DMS 273 treated with DMSO at 0.1 percent for 48 hours (cell line): Measurements from ENCODE around the gene TFPI2.

Experiments used
- DNase-seq: peaks from one replicate; lab custom pipeline; 2025; lab: John Stamatoyannopoulos, UW

The TFPI2 gene

DNA sequence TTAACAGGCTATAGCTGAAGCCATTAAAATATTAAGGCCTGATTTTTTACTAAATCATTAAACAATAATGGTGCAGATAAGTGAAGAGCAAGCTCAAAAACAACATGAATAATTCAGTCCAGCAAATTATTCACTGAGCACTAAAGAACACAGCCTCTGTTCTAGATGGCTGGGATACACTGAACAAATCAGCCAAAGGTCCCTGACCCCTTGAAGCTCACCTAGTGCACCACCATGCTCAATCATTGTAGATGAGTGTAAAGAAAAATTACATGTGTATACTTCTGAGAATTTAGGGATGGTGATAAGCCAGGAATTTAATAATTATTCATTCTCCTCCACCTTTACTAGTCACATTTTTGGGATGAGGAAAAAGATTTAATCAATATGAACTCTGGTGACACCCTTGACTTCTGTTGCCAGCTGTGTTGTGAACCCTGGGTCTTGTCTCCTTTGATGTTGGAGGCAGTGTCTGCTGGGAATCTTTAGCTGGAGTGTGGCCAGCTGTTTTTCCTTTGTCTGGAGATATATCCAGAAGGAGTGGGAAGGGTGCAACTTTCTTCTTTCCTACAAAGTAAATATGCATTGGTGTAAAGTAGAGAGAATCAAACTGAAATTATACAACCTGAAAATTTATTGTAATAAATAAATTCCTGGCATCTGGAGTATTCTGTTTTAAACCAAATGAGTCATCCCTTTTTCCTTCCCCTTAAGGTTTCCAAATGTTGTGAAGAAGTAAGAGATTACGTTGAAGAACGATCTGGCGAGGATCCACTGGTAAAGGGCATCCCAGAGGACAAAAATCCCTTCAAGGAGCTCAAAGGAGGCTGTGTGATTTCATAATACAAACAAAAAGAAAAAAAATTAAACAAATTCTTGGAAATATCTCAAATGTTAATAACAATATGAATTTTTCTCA is 19.8 kb upstream of the TFPI2 start:
- no peak for DNase-seq

DNA sequence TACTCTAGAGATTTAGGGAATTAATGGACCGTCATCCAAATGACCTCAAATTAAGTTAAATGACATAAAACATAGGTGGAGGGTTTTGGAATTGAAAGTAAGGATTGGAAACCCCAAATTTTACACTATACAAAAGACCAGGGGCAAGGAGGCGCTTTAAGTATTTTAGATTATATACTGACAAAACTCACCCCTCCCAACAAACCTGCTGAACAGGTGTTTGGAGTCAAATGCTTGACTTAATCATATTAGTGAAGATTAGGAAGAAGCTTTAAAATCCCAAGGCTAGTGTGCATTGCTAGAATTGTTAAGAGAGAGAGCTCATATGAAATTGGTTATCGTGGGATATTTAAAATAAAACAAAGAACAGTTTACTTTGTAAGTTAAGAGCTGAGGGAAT is 15.7 kb upstream of the TFPI2 start, which contains the start of gene GNGT1:
TSS of gene GNGT1 (plus strand) at position 301 of the 400 bp plus-strand sequence. CDS start 180 bp downstream, outside the sequence.
- DNase-seq = no peak

DNA sequence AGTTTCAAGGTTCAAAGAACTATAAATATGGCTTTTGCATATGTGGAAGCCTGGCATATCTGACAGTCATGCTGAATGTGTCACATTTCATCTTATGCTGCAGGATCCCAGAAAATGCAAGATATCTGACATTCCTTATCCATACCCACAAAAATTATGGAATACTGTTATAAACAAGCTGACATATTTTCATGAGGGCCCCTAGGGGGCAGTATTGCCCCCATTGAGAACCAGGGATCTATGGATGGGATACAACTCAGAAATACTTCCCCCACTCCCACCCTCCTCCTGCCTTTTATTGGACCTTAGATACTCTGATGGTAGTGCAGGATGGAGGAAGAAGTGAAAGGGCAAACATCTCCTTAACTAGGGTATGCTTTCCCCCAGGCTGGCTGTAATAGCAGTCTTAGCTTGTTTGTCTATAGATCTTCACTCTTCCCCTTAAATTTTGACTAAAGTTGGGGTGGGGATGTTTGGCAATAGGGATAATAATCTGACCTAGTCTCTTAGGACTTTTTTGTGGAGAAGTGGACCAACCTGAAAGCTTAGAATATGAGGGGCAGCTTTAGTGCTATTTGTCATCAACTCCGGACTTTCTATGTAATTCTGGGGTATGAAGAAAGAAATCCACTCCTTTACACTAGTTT is 12.3 kb upstream of the TFPI2 start:
- DNase-seq = no peak

DNA sequence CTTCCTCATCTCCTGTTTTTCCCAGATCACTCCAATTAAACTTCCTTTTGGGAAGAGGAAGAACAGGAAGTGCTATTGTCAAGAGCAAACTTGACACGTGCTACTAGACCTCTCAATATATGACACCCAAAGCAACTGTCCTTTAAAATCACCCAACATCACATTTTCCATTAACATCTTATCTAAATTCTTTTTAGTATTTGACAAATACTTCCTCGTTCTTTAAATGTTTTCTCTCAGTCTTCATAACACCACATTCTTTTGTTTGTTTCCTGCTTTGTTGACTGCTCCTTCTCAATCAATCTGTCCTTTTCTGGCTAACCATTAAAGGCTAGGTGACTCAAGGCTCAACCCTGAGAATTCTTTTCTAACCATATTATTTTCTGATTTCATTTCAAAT is 7.1 kb upstream of the TFPI2 start:
- no peak for DNase-seq

DNA sequence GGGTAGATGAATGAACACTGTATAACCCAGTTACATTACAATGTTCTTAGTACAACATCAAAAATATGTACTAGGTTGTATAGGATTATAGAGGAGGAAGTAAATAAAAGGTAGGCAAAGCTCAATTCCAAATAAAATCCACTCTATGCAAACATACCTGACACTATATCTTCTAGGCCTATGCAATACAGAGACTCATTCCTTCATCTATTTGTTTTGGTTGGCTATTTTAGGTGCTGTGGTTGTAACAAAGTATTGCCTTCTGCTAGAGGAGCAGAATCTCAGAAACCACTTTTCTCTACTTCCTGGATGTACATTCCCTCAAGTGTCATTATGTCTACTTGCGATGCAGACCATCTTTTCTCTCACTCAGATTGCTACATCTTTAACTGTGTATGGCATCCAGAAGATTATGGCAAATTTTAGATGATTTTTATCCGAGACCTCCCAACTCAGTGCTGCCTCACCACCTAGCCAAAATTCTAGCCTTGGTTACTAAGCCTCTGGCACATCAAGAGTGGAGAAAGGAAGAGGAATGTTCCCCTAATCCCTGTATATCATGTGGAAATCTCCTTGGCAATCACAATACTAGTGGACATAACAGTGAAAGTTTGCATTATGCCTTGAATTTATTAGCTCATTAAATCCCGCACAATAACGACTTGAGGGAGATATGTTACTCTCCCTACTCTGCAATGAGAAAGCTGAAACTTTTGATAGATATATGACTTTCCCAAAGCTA is 5.5 kb upstream of the TFPI2 start:
- no peak for DNase-seq

DNA sequence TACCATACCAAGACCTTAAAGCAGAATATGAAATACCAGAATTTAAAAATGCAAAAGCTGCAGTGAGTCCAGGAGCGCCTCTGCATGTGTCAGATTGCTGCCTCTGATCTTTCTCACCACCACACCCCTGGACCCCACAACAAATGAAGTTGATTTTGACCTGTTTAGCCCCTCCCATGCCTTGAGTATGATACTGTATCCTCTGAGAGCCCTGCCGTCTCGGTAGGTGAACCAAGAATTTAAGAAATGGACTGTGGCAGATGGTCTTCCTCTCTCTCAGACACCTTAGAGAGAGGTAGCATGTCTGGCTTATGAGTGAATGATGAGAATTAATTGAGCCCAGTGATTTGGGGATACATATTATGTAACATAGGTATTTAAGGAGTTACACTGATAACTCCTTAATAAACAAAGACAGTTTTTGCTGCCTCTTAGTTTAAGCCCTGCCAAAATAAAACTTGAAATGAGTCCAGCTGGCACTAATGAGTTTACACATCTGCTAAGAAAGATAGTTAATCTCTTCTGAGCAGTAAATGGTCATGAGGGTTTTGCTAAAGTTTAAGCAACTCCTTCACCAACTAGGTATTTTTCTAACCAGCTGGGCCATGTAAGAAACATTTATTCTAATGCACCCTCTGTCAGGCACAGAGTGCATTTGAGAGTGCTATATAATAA is 4.5 kb upstream of the TFPI2 start:
- DNase-seq = no peak

DNA sequence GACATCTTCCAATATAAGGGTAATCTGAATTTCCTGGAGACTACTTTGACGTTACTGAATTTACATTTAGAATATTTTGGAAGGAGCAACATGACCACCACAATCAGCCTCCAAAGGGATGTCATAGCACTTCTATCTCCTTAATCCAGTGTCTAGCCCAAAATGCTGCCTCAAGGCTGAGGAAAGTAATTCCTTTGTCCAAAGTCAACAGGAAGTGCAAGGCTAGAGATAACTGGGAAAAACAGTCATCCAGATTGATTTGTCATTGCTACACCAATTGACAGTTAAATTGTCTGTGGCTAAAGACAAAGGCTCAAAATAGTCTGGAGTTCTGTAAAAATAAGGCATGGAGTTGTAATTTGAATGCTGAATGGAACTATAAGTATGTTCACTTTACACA is 3.9 kb upstream of the TFPI2 start:
- DNase-seq = no peak

DNA sequence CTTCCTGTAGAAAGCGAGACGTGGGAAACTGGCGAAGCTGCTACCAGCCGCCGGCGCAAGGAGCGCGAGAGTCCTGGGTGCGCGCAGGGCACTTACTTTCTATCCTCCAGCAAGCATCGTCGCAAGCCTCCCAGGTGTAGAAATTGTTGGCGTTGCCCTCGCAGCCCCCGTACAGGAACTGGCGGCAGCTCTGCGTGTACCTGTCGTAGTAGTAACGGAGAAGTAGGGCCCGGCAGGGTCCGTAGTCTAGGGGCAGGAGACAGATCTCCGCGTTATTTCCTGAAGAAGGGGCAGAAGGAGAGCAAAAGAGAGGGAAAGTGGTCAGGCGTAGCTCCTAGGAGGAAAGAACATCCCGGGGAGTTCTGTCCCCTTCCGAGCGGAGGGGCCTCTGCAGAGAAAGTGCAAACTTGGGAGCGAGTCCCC is 501 bp downstream of the TFPI2 start:
- no peak for DNase-seq

DNA sequence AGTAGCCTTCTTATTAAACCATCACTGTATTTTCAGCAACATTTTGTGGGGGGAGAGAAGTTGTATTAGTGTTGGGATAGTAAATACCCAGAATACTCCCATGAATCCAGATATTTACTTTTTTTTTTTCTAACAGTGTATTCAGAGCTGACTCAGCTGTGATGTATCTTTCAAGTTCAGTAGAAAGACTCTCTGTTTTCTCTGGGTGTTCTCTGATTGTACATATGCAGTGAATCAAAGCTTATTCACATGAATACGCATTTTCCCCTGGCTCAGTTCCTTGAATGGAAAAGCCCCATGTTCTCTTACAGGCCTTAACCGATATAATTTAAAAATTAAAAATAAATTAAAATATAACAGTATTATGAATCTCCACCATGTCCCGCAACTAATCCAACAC is 1.3 kb downstream of the TFPI2 start:
- DNase-seq = no peak

DNA sequence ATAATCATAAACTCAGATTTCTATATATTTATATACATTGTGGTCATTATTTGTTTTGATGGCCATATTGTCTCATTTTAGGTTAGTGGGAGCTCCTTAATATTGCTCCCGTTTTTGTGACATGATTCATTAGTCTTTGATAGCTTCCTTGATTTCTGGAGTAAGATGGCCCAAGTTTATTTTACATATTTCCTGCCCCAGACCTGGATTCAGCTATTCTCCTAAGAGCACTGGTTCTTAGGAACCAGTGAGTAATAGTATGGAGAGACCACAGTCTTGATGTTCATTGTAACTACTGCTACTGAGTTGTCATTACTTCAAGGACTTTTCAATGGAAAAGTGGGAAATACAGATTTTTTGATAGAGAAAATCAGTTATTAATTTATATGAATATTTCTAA is 6.0 kb downstream of the TFPI2 start:
- DNase-seq = no peak

DNA sequence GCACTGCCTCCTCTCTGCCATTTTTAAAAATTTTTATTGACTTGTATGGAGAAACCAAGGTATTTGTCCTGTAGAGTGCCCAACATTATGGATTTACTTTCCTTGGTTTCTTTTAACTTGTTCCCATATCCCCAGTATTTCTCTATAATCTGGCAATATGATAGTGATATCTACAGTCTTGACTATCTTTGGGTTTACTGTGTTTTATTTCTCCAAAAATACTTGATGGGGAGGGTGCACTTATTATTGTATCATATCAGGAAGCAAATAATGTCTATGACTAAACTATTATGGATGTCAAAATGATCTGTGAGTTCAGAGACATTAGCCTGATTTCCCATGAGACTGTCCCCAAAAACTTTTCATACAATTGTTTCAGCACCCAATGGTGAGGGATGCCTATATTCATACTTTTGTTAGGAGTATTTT is 6.6 kb downstream of the TFPI2 start:
- no peak for DNase-seq

DNA sequence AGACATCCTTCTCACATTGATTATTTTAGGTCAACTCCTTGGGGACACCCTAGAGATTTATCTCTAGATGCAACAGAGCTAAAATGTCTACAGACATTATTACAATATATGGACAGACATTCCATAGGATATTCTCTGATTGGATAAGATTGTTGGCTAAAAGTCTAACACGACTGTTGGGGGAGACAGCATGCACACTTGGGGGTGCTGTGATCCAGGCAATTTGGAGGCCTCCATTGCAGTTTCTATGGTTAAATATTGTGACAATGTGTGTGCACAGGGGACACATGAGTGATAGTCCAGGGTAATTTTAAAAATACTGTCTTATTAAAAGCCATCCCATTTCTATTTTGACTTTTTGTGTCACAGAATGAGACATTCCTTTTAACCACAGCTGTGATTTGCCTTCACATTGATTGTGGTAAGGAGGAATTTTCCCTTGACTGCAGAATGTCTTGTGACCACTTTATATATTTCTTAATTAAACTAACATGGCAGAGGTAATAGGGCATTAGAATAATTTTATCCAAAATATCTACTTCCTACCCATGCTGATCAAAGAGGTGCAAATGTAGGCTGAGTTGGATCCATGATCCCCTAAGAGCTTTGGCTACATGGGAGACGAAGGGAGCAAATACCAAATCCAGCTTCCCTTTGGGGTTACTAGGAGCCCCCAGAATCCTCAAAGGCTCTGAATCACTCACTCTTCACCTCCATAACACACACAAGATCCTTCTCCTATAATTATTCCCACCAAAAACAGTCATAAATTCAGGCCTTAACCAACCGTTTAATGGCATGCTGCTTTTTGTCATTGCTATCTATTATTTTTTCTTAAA is 7.3 kb downstream of the TFPI2 start:
- DNase-seq = no peak

DNA sequence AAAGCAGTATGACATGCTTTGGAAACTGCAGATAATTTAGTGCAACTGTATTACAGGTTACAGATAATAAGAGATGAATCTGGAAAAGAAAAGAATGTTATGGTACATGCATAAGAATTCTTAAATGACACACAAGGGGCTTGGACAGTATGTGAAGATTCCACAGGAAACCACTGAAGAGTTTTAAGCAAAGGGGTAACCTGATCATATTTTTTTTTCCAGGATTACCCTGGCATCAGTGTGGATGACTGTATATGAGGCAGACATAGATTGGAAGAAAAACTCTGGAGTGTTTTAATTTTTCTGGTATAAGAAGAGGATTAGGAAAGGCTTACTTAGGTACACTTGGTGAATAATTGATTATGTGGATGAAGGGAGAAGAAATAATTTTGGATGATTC is 8.1 kb downstream of the TFPI2 start:
- DNase-seq = no peak

DNA sequence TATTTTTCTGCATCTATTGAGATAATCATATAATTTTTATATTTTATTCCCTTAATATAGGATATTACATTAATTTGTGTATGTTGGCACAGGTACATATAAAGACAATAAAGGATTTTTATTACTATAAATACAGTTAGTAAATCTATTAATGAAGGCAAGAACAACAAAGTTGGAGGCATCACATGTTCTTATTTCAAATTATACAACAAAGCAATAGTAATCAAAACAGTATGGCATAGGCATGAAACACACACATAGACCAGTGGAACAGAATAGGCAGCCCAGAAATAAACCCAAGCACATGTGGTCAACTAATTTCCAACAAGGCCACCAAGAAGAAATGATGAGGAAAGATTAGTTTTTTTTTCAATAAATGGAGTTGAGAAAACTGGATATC is 11.2 kb downstream of the TFPI2 start:
- DNase-seq = no peak

DNA sequence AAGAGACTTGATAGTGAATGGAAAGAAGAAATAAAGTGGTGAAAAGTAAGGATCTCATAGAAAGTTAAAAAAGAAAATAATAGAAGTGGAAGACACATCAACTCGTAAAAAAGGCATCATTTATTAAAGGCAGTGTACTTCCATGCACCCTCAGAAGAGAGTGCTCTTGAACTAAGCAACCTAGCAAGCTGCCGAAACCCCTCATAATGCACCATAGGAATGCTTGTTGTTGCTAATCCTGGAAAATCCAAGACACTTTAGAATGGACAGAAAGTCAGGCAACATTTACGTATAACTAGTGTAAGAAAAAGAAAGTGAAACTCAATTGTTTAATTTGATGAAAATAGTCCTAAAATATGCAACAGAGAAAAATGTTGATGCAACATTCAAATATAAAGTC is 12.8 kb downstream of the TFPI2 start:
- no peak for DNase-seq

DNA sequence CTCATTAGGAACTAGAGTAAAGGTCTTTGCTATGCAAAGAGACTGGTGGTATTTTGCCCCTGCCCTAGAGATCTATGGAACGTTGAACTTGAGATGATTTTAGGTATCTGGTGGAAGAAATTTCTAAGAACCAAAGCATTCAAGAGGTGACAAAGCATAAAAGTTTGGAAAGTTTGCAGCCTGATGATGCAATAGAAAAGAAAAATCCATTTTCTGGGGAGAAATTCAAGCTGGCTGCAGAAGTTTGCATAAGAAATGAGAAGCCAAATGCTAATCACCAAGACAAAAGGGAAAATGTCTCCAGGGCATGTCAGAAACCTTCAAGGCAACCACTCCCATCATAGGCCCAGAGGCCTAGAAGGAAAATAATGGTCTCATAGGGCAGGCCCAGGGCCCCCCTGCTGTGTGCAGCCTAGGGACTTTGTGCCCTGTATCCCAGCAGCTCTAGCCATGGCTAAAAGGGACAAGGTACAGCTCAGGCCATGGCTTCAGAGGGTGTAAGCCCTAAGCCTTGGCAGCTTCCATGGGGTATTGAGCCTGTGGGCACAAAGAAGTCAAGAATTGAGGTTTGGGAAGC is 16.5 kb downstream of the TFPI2 start:
- DNase-seq = no peak

DNA sequence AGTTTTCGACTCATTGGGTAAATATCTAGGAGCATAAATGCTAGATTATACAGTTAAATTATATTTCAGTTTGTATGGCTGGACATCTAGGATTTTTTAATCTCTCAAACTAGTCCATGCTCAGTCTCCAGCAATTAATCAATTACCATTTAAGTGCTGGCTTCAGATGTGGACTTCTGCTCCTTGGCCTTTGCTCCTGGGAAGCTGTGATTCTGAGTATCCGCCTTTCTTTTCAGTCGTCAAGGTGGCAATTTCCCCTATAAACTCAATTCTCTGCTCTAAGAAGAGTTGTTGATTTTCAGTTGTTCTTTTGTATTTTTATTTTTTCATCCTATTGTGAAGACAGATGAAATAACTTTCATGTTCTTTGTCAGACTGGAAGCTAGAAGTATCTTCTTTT is 23.7 kb downstream of the TFPI2 start:
- DNase-seq = no peak

DNA sequence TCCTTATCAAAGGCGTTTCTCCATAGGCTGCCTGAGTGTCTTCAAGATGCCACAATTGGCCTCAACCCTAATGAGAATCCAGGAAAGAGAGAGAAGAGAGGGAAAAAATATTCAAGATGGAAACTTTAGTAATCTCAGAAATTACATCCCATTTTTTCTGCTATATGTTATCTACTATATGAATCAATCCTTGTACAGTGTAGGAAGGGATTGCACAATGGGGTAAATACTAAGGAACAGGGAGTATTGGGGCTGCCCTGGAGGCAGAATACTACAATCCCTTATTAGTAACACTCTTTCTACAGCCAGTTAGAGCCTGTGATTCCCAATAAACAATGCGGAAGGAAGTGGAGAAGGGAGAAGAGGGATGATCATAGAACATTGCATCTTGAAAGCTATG is 27.9 kb downstream of the TFPI2 start:
- DNase-seq = no peak

DNA sequence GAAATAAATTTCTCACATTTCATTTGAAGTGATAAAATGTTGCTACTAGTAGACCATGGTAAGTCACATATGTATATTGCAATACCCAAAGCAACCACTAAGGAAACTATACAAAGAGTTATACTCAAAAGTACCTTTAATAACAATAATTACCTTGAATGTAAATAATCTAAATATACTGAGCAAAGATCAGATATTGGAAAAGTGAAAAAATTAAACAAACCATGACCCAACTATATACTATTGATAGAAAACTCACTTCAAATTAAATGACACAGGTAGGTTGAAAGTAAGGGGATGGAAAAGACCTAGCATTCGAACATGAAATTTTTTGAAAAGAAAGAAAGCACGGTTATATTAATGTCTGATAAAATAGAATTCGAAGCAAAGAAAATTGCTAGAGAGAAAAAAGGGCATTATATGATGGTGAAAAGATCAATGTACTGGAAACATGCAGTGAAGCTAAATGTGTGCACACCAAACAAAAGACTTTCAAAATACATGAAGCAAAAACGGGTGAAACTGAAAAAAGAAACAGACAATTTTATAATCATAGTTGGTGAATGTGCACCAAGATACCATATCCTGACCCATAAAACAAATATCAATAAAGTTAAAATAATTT is 29.1 kb downstream of the TFPI2 start:
- no peak for DNase-seq

DNA sequence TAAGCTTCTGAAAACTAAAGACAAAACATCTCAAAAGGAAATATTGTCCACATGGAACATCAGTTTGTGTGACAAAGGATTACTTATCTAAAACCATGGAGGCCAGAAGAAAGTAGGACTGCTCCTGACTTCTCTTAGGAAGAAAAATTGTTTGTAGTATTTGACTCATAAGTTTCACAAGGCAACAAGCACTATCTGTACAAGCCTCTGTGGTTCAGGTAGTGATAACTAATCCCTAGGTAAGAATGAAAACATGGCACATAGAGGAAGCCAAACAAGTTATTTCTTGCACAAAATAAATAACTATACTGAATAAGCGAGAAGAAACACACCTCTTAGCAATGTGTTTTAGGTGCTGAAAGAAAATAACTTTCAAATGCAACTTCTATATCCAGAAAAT is 30.3 kb downstream of the TFPI2 start:
- DNase-seq = no peak
